ENCODE measurements around the gene NMRAL1. TPM values are rescaled to one million over a fixed set of nuclear protein-coding genes. Genes with fewer than 3 reads are reported as not detected.
A peak's percentile ranks its signal among the peaks of the same experiment; 100 is the strongest.

The NMRAL1 gene
- total RNA-seq, 3 donors from 2014 or later (not counting 1 experiment from before 2014, with no cell fraction given) = 66.6 to 71.2 (median 69.8) TPM

DNA sequence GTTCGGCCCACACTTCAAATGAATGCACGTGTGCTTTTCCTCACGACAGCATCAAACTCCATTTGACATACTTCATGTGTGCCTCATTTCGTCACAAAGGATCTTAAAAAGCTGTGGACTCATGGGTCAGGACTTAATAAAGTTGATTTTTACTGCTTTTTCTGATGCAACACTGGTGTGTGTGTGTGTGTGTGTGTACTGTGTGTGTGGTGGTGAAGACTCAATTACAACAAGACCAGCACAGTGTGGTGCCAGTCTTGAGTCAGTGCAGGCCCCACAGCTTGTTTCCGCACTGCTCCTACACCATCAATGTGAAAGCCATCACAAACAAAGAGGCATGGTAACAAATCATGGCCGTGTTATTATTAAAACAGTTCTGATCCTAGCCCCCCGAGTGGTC lies 46.5 kb upstream of the NMRAL1 start:
- Histone ChIP-seq H3K27ac (ENCODE audit: low read length) (no peak overlapping the region), H3K4me1 (ENCODE audit: control insufficient read depth, insufficient read depth, low read length) (peaks cover 26% of the 10 kb centered on the region), H3K4me3 (ENCODE audit: low read length) (no peak overlapping the region), H3K36me3 (ENCODE audit: control insufficient read depth, insufficient read depth, low read length) (peaks cover 5% of the 10 kb centered on the region), H3K9me3 (ENCODE audit: control insufficient read depth, insufficient read depth, low read length) (no peaks in the 10 kb centered on the region), H3K27me3 (ENCODE audit: control insufficient read depth, insufficient read depth, low read length) (no peaks in the 10 kb centered on the region)
- Mint-ChIP-seq H3K4me1 (peaks cover 25% of the 10 kb centered on the region in 2 donors), H3K27me3 (ENCODE audit: low read depth in 2 of 2) (no peaks in the 10 kb centered on the region), H3K4me3 (no peak overlapping the region), H3K9me3 (no peaks in the 10 kb centered on the region), H3K27ac (peak overlapping the region in 1 of 2 donors; percentile 14), H3K36me3 (no peaks in the 10 kb centered on the region)
- 98% methylated on average over 7 of the region's 7 CpGs for WGBS (ENCODE audit: insufficient coverage)
- DNase-seq = no peak
- TF ChIP-seq, protein P1, sequence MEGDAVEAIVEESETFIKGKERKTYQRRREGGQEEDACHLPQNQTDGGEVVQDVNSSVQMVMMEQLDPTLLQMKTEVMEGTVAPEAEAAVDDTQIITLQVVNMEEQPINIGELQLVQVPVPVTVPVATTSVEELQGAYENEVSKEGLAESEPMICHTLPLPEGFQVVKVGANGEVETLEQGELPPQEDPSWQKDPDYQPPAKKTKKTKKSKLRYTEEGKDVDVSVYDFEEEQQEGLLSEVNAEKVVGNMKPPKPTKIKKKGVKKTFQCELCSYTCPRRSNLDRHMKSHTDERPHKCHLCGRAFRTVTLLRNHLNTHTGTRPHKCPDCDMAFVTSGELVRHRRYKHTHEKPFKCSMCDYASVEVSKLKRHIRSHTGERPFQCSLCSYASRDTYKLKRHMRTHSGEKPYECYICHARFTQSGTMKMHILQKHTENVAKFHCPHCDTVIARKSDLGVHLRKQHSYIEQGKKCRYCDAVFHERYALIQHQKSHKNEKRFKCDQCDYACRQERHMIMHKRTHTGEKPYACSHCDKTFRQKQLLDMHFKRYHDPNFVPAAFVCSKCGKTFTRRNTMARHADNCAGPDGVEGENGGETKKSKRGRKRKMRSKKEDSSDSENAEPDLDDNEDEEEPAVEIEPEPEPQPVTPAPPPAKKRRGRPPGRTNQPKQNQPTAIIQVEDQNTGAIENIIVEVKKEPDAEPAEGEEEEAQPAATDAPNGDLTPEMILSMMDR (IDR thresholded peaks at IDR 0.05) = no peak
- ATAC-seq = no peak
- intact Hi-C loops (cut with micrococcal nuclease) = no loop called here

DNA sequence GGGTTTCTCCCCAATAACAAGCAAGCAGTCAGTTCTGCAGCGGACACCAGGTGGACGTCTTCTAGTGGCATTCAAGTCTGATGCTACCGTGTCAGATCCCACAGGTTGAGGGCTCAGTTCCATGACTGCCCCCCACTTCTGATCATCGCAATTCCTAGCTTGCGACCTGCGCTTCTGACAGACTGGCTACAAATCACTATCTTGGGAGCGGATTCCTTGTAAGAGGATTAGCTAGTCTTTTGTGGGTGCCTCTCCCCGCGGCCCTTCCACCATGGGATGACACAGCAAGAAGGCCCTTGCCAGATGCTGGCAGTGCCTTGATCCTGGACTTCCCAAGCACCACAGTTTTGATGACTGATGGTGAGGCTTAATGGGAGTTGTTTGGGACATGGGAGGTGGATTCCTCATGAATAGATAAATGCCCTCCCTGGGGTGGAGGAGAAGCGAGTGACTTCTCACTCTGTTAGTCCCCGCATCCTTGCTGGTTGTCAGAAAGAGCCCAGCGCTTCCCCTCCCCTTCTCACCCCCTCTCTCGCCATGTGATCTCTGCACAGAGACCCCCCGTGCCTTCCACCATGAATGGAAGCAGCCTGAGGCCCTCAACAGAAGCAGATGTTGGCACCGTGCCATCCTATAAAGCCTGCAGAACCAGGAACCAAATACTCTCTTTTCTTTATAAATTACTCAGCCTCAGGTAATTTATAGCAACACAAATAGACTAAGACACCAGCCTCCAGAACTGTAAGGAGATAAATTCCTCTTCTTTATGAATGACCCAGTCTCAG lies 45.0 kb upstream of the NMRAL1 start:
- peak overlapping the region in 1 of 2 donors; percentile 58 for H3K27ac Mint-ChIP-seq
- Histone ChIP-seq H3K4me3 (ENCODE audit: low read length) (no peak overlapping the region), H3K27me3 (ENCODE audit: control insufficient read depth, insufficient read depth, low read length) (no peaks in the 10 kb centered on the region), H3K4me1 (ENCODE audit: control insufficient read depth, insufficient read depth, low read length) (peaks cover 38% of the 10 kb centered on the region), H3K27ac (ENCODE audit: low read length) (no peak overlapping the region), H3K9me3 (ENCODE audit: control insufficient read depth, insufficient read depth, low read length) (no peaks in the 10 kb centered on the region), H3K36me3 (ENCODE audit: control insufficient read depth, insufficient read depth, low read length) (peaks cover 5% of the 10 kb centered on the region)
- DNase-seq (no peak), ATAC-seq (no peak)
- H3K4me3 Mint-ChIP-seq = no peak overlapping the region
- intact Hi-C loops (cut with micrococcal nuclease) = no loop called here
- H3K9me3 Mint-ChIP-seq = no peaks in the 10 kb centered on the region
- TF ChIP-seq, protein P1 (IDR thresholded peaks at IDR 0.05) = no peak
- WGBS (ENCODE audit: insufficient coverage) = 85% methylated on average over 15 of the region's 15 CpGs
- H3K36me3 Mint-ChIP-seq = no peaks in the 10 kb centered on the region
- H3K4me1 Mint-ChIP-seq = peaks cover 32 to 38% of the 10 kb centered on the region in 2 donors
- no peaks in the 10 kb centered on the region for H3K27me3 Mint-ChIP-seq (ENCODE audit: low read depth in 2 of 2)

DNA sequence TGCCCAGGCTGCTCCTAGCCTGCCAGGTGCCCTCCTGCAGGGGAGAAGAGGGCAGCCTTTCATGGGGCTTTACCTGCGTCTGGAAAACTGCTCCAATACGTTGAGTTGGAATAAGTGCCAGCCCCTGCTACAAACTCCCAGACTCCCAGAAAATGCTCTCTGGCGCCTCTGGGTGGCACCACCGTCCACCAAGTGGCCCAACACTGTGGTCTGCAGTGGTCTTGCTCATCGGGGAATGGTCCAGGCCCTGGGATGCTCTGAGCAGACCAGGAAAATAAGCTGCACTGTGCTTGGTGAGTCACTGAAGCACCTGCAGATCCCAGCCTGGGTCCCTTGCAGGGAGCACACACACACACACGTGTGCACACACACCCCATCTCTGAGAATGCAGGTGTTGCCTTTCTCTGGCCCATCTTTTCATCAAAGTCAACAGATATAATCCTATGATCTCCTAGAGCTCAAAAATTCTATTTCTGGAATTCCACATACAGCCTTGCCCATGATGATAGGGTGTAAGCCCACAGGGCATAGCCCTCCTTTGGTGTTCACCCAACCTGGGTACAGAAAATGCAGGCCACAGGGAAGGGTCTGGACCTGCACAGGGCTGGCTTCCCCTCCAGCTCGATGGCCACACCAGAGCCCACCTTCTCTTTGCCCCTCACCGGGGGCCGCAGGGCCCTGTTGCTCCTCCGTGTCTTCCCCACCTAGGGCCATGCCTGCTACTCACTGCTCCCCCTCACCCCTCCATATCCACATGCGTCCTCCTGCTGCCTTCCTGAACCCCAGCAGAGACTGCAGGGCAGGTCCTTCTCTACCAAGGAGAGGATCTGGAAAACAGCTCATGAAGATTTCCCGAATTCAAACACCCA lies 43.6 kb upstream of the NMRAL1 start:
- Histone ChIP-seq H3K4me1 (ENCODE audit: control insufficient read depth, insufficient read depth, low read length) (peaks cover 52% of the 10 kb centered on the region), H3K9me3 (ENCODE audit: control insufficient read depth, insufficient read depth, low read length) (no peaks in the 10 kb centered on the region), H3K27ac (ENCODE audit: low read length) (no peak overlapping the region), H3K4me3 (ENCODE audit: low read length) (no peak overlapping the region), H3K36me3 (ENCODE audit: control insufficient read depth, insufficient read depth, low read length) (peaks cover 12% of the 10 kb centered on the region), H3K27me3 (ENCODE audit: control insufficient read depth, insufficient read depth, low read length) (no peaks in the 10 kb centered on the region)
- Mint-ChIP-seq H3K36me3 (no peaks in the 10 kb centered on the region), H3K4me3 (peak overlapping the region; percentile 45), H3K27ac (peak overlapping the region; percentile 73 to 93), H3K9me3 (no peaks in the 10 kb centered on the region), H3K4me1 (peaks cover 34 to 40% of the 10 kb centered on the region in 2 donors), H3K27me3 (ENCODE audit: low read depth in 2 of 2) (no peaks in the 10 kb centered on the region)
- TF ChIP-seq, protein P1 (IDR thresholded peaks at IDR 0.05) = no peak
- intact Hi-C loops (cut with micrococcal nuclease) = no loop called here
- 86% methylated on average over 11 of the region's 12 CpGs for WGBS (ENCODE audit: insufficient coverage)
- DNase-seq (peak in 1 of 2 donors; percentile 25), ATAC-seq (no peak)
